T-helper 2 cell treated with Interferon-gamma antibody and Interleukin-4, amounts not matched to agents 5 μg/mL and 100 μg/mL, for 36 hours (primary cell): ENCODE measurements around the gene TTC27.

ENCODE experiments used
- DNase-seq: peaks from one replicate; pipeline ENCODE4 v3.0.0; 2021; ENCODE audit warnings: low spot score
- H3K27ac Mint-ChIP-seq: one replicate; pipeline ENCODE4 v1.8.0; 2021; ENCODE audit warnings: mild to moderate bottlenecking, mixed read lengths
- H3K27me3 Mint-ChIP-seq: one replicate; pipeline ENCODE4 v1.8.0; 2021; ENCODE audit warnings: low read depth, mixed read lengths
- H3K36me3 Mint-ChIP-seq: one replicate; pipeline ENCODE4 v1.8.0; 2021; ENCODE audit warnings: low read depth, mixed read lengths
- H3K4me1 Mint-ChIP-seq: one replicate; pipeline ENCODE4 v1.8.0; 2021; ENCODE audit warnings: low read depth, mixed read lengths
- H3K4me3 Mint-ChIP-seq: one replicate; pipeline ENCODE4 v1.8.0; 2022; ENCODE audit warnings: mild to moderate bottlenecking, moderate library complexity, mixed read lengths
- H3K9me3 Mint-ChIP-seq: one replicate; pipeline ENCODE4 v1.8.0; 2021; ENCODE audit warnings: mixed read lengths

Gene TTC27

DNA sequence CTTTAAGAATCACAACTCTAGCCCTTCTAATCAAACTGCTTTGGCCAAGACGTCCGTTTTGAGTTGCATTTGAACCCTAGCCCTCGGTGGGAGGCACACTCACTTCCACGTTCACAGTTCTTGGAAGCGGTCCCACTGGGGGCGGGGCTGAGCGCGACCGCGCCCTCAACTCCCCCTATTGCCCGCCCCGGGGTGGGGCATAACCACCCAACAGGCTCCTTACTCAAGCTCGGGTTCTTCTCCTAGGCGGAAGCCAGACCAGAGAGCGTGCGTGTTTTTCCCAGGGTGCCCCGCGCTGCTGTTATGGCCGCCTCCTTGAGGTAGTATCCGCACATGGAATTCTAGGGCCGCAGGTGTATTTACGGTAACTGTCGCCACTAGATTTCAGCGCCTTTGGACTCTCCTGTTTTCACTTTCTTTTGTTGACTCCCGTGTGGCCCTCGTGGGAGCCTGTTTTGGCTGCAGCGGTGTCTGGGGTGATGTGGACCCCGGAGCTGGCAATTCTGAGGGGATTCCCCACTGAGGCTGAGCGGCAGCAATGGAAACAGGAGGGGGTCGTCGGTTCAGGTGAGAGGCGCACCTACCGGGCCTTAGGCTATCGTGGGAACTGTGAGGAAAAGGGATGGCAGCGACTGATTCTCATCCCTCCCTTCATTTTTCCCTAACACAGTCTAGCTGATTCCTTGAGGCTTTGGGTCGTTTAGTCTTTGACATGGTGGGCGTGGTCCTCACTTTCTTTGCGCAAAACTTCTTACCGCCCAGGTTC is at the start of gene TTC27:
TSS of gene TTC27 (plus strand) at position 237 of the 766 bp plus-strand sequence. CDS start at position 480, 243 bp downstream.
- no peaks in the 10 kb centered on the region for H3K9me3 Mint-ChIP-seq
- peaks cover 19% of the 10 kb centered on the region for H3K36me3 Mint-ChIP-seq

GRCh38 chr2:32591669-32592463 is 36.0 kb upstream of the TTC27 start:
- no peaks in the 10 kb centered on the region for H3K27me3 Mint-ChIP-seq
- DNase-seq, result peak; percentile 18
- H3K27ac Mint-ChIP-seq, result peak overlapping the region; percentile 88
- peak overlapping the region; percentile 56 for H3K4me3 Mint-ChIP-seq
- H3K4me1 Mint-ChIP-seq, result peaks cover 32% of the 10 kb centered on the region
- no peaks in the 10 kb centered on the region for H3K9me3 Mint-ChIP-seq
- peaks cover 45% of the 10 kb centered on the region for H3K36me3 Mint-ChIP-seq

More for the DNA sequence above, at the start of gene TTC27:
- peaks cover 25% of the 10 kb centered on the region for H3K4me1 Mint-ChIP-seq
- no peaks in the 10 kb centered on the region for H3K27me3 Mint-ChIP-seq
- H3K4me3 Mint-ChIP-seq, result peak within 1 kb of the TSS; percentile 94
- H3K27ac Mint-ChIP-seq, result peak within 1 kb of the TSS; percentile 92
- peak; percentile 96 for DNase-seq

- Mint-ChIP-seq H3K27me3 (no peaks in the 10 kb centered on the region), H3K27ac (no peak overlapping the region), H3K4me1 (peaks cover 29% of the 10 kb centered on the region), H3K36me3 (peaks cover 49% of the 10 kb centered on the region), H3K9me3 (no peaks in the 10 kb centered on the region), H3K4me3 (no peak overlapping the region)
- no peak for DNase-seq
These were observed 33.3 kb upstream of the TTC27 start for GRCh38 chr2:32594573-32594972.

GRCh38 chr2:32611366-32611765 is 16.5 kb upstream of the TTC27 start:
- DNase-seq, result no peak
- no peaks in the 10 kb centered on the region for H3K4me1 Mint-ChIP-seq
- H3K36me3 Mint-ChIP-seq, result peaks cover 57% of the 10 kb centered on the region
- H3K9me3 Mint-ChIP-seq, result no peaks in the 10 kb centered on the region
- no peak overlapping the region for H3K27ac Mint-ChIP-seq
- no peaks in the 10 kb centered on the region for H3K27me3 Mint-ChIP-seq
- no peak overlapping the region for H3K4me3 Mint-ChIP-seq

DNA sequence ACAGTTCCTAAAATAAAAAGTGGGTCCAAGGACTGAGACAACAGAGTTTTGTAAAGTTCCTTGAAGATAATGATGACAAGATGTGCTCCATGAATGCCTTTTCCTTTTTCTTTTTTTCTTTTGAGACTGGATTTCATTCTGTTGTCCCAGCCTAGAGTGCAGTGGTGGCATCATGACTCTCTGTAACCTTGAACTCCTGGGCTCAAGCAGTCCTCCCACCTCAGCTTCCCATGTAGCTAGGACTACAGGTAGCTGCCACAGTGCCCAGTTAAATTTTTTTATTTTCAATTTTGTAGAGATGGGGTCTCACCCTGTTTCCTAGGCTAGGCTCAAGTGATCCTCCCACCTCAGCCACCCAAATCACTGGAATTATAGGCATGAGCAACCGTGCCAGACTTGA is 16.1 kb upstream of the TTC27 start:
- H3K4me1 Mint-ChIP-seq, result no peaks in the 10 kb centered on the region
- peaks cover 54% of the 10 kb centered on the region for H3K36me3 Mint-ChIP-seq
- H3K9me3 Mint-ChIP-seq, result no peaks in the 10 kb centered on the region
- no peak overlapping the region for H3K4me3 Mint-ChIP-seq
- no peak for DNase-seq
- H3K27ac Mint-ChIP-seq, result no peak overlapping the region
- no peaks in the 10 kb centered on the region for H3K27me3 Mint-ChIP-seq

DNA sequence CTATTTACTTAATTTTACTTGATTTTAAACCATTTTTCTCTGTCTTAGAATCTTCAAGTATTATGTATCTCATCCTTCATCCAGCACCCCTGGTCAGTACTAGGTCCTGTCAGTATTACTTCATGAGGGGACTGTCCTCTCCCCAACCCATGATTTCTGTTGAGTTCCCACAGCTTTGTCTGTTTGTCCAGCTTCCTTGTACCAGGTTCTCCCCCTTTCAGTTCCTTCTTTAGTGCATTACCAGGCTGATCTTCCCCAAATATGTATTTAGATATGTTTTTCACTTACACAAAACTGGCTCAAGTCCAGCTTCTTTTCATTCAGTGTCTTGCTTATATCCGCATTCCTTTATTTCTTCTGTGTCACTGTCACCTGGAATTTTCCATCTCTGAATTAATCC is 13.8 kb upstream of the TTC27 start:
- no peaks in the 10 kb centered on the region for H3K4me1 Mint-ChIP-seq

GRCh38 chr2:32617599-32618189 is 10.2 kb upstream of the TTC27 start:
- Mint-ChIP-seq H3K36me3 (peaks cover 37% of the 10 kb centered on the region), H3K27me3 (no peaks in the 10 kb centered on the region), H3K4me1 (no peaks in the 10 kb centered on the region), H3K9me3 (no peaks in the 10 kb centered on the region), H3K4me3 (no peak overlapping the region), H3K27ac (no peak overlapping the region)
- DNase-seq, result no peak

More for the DNA sequence above, 13.8 kb upstream of the TTC27 start:
- Mint-ChIP-seq H3K9me3 (no peaks in the 10 kb centered on the region), H3K36me3 (peaks cover 52% of the 10 kb centered on the region), H3K27me3 (no peaks in the 10 kb centered on the region), H3K4me3 (no peak overlapping the region), H3K27ac (no peak overlapping the region)
- no peak for DNase-seq

- Mint-ChIP-seq H3K4me1 (peaks cover 8% of the 10 kb centered on the region), H3K4me3 (no peak overlapping the region), H3K36me3 (peaks cover 22% of the 10 kb centered on the region), H3K27ac (no peak overlapping the region), H3K9me3 (no peaks in the 10 kb centered on the region), H3K27me3 (no peaks in the 10 kb centered on the region)
- DNase-seq, result no peak
These were observed 5.1 kb upstream of the TTC27 start for GRCh38 chr2:32622570-32623310.

- DNase-seq, result no peak
- Mint-ChIP-seq H3K4me1 (peaks cover 8% of the 10 kb centered on the region), H3K4me3 (no peak overlapping the region), H3K9me3 (no peaks in the 10 kb centered on the region), H3K36me3 (peaks cover 20% of the 10 kb centered on the region), H3K27ac (no peak overlapping the region), H3K27me3 (no peaks in the 10 kb centered on the region)
These were observed 4.5 kb upstream of the TTC27 start for GRCh38 chr2:32623311-32623706.

- no peak overlapping the region for H3K4me3 Mint-ChIP-seq
- H3K36me3 Mint-ChIP-seq, result peaks cover 18% of the 10 kb centered on the region
- H3K9me3 Mint-ChIP-seq, result no peaks in the 10 kb centered on the region
- H3K27me3 Mint-ChIP-seq, result no peaks in the 10 kb centered on the region
- no peak for DNase-seq
- H3K27ac Mint-ChIP-seq, result no peak overlapping the region
- H3K4me1 Mint-ChIP-seq, result peaks cover 17% of the 10 kb centered on the region
These were observed 3.0 kb upstream of the TTC27 start for GRCh38 chr2:32624812-32625211.

- Mint-ChIP-seq H3K4me3 (peak overlapping the region; percentile 94), H3K27ac (no peak overlapping the region), H3K27me3 (no peaks in the 10 kb centered on the region), H3K36me3 (peaks cover 18% of the 10 kb centered on the region), H3K9me3 (no peaks in the 10 kb centered on the region), H3K4me1 (peaks cover 18% of the 10 kb centered on the region)
- DNase-seq, result no peak
These were observed 1.1 kb upstream of the TTC27 start for GRCh38 chr2:32626639-32627221.

DNA sequence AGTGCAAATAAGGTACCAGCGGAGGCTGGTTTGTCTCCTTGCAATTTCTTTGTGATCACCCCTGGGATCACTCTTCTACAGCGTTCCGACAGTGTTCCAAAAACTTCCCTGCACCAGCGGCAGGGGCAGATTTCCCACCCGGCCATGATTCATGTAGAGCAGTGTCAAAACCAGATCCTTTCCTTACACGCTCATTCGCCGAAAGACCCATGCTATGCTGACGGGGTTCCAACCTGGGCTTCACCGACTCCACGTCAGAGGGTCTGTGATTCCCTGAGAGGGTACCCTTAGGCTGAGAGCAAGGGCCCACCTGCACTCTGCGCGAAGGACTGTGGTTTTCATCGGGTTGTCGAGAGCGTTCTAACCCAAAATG is 423 bp upstream of the TTC27 start:
- Mint-ChIP-seq H3K4me1 (peaks cover 23% of the 10 kb centered on the region), H3K4me3 (peak overlapping the region; percentile 94), H3K27me3 (no peaks in the 10 kb centered on the region), H3K27ac (peak overlapping the region; percentile 92), H3K9me3 (no peaks in the 10 kb centered on the region), H3K36me3 (peaks cover 18% of the 10 kb centered on the region)
- DNase-seq, result no peak

DNA sequence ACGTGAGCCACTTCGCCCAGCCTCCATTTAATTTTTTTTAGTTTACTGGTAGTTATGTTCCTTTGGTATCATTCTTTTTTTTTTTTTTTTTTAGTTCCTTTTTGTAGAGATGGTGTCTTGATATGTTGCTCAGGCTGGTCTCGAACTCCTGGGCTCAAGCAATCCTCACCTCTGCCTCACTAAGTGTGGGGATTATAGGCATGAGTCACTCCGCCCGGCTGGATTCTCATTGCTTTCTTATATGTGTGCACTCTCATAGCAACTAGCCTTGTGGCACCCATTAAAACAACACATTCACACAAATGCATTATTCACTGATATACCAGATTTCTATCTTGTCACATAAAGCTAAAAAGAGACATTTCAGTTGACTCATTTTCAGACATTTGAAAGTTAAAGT is 4.2 kb downstream of the TTC27 start:
- Mint-ChIP-seq H3K4me1 (peaks cover 24% of the 10 kb centered on the region), H3K4me3 (no peak overlapping the region), H3K27ac (peak overlapping the region; percentile 60), H3K27me3 (no peaks in the 10 kb centered on the region), H3K36me3 (peaks cover 17% of the 10 kb centered on the region), H3K9me3 (no peaks in the 10 kb centered on the region)
- DNase-seq, result peak; percentile 62
